Measurements from ENCODE around the gene TNS4.

TNS4 gene

DNA sequence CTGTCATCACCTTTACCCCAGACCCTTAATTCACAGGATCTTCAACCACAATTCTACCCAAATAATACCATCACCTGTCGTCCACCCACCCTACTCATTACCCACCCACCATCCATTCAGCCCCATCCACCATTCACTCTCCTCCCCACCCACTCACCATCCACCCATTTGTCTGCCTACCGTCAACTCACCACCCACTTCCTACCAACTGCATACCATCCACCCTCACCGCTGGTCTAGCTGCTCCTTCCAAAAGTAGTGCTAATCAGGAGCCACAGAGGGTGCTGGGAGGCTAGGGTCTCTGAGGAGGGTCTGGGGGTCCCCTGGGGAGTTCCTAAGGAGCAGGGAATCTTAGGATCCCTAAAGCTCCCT, 70.2 kb downstream of the TNS4 start:
- DNase-seq, result no peak

DNA sequence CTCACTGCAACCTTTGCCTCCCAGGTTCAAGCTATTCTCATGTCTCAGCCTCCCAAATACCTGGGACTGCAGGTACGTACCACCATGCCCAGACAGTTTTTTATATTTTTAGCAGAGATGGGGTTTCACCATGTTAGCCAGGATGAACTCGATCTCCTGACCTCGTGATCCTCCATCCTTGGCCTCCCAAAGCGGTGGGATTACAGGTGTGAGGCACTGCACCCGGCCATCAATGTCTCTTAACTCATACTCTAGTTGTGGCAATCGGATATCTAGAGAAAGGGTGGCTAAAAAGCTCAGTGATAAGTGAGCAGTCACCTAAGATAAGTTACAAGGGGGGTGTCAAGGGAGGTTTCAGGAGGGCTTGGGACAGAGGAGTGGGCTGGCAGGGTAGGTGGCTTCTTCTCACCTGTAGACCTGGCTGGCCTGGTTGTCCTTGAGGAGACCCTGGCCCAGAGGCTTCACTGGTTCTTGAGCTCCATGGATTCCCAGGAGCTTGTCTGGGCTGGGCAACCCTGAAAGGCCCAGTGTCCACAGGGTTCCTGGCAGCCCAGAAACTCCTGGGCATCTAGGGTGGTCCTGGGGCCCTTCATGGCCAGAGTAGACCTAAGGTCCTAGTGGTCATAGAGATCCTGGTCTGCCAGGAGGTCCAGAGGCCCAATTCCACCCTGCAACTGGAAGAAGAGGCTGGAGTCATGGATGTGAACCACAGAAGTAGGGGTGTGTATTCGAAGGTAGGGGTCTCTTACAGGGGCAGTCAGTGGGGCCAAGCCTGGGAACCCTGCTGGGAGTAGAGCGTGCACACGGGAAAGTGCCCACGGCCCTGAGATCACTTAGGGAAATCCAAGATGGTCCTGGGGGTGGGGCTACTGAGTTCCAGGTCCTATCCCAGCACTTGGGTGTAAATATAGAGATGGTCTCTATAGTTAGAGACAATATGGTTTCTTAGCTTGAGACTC, 70.9 kb downstream of the TNS4 start:
- DNase-seq, result no peak

DNA sequence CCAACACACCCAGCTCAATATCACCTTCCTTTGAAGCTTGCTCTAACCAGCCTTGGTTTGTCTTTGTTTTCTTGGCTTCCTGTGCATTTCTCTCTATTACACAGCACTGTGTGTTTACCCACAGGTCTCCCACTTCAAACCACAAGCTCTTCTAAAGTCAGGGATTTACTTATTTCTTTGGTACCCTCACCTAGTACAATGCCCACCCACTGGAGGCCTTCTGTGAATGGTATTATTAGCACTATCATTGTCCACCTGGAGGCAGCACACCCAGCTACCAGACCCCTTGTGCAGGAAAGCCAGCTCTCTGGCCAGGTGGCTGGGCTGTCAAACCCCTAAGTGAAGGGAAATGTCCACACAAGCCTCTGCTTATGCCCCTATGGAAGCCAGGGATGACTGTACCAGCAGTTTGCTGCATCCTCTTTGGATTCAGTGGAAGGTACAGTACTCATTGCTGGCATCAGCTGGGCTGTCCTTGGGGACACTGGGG, 74.4 kb downstream of the TNS4 start:
- DNase-seq, result no peak
